Stimulated activated CD8-positive, alpha-beta memory T cell treated with anti-CD3 and anti-CD28 coated beads, Interleukin-15, amount 100 ng/mL, for 24 hours (primary cell): Measurements from ENCODE around the gene PCDHA9.
"Not testable (repeated sequence)": the region's sequence is repeated elsewhere in the genome, so short reads cannot be mapped to it uniquely, and the experiment has no call there.

Experiments used
- DNase-seq: peaks from one replicate; pipeline ENCODE4 v3.0.0-alpha.2; 2020; ENCODE audit warnings: low read depth

Gene PCDHA9, protein sequence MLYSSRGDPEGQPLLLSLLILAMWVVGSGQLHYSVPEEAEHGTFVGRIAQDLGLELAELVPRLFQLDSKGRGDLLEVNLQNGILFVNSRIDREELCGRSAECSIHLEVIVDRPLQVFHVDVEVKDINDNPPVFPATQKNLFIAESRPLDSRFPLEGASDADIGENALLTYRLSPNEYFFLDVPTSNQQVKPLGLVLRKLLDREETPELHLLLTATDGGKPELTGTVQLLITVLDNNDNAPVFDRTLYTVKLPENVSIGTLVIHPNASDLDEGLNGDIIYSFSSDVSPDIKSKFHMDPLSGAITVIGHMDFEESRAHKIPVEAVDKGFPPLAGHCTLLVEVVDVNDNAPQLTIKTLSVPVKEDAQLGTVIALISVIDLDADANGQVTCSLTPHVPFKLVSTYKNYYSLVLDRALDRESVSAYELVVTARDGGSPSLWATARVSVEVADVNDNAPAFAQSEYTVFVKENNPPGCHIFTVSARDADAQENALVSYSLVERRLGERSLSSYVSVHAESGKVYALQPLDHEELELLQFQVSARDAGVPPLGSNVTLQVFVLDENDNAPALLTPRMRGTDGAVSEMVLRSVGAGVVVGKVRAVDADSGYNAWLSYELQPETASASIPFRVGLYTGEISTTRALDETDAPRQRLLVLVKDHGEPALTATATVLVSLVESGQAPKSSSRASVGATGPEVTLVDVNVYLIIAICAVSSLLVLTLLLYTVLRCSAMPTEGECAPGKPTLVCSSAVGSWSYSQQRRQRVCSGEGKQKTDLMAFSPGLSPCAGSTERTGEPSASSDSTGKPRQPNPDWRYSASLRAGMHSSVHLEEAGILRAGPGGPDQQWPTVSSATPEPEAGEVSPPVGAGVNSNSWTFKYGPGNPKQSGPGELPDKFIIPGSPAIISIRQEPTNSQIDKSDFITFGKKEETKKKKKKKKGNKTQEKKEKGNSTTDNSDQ

DNA sequence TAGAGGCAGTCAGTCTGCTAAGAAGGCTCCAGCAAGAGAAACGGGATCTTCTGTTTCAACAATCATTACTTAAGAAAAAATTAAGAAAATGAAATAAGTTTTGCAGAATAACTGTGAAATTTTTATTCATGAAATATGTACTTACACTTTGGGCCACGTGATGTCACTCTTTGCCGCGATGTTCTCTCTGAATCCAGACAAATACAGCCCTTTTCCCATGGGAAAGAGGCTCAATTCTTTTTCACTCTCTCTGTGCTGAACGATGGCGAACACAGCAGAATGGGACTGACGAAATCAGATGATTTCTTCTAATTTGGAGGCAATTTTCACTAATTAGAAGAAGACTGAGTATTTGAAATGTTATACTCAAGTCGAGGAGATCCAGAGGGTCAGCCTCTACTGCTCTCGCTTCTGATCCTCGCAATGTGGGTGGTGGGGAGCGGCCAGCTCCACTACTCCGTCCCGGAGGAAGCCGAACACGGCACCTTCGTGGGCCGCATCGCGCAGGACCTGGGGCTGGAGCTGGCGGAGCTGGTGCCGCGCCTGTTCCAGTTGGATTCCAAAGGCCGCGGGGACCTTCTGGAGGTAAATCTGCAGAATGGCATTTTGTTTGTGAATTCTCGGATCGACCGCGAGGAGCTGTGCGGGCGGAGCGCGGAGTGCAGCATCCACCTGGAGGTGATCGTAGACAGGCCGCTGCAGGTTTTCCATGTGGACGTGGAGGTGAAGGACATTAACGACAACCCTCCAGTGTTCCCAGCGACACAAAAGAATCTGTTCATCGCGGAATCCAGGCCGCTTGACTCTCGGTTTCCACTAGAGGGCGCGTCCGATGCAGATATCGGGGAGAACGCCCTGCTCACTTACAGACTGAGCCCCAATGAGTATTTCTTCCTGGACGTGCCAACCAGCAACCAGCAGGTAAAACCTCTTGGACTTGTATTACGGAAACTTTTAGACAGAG lies at the start of gene PCDHA9:
Gene PCDHA9 (plus strand): TSS at position 244 of the 964 bp plus-strand sequence. CDS start 114 bp downstream, at position 358.
- not testable (repeated sequence) for DNase-seq

DNA sequence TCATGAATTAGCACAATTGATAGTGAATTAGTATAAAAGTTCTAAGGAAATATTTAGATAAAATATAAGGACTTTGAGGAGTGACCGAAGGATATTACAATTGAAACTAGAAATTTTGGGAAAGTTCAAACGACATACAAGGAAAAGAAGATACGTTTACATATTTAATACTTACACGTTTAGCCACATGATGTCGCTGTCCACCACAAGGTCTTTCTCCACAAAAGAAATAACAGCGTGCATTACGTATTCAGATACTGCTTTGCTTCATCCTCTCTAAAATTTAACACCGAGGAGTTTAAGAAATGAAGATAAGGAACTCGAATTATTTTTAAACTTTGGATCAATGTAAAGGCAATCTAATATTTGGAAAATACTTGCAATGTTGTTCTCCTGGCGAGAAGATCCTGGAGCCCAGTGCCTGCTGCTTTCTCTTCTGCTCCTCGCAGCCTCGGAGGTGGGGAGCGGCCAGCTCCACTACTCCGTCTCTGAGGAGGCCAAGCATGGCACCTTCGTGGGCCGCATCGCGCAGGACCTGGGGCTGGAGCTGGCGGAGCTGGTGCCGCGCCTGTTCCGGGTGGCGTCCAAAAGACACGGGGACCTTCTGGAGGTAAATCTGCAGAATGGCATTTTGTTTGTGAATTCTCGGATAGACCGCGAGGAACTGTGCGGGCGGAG lies 47.2 kb upstream of the PCDHA9 start, which contains the start of gene PCDHA3:
Gene PCDHA3 (plus strand): TSS at position 242 of the 678 bp plus-strand sequence.
- no peak for DNase-seq

DNA sequence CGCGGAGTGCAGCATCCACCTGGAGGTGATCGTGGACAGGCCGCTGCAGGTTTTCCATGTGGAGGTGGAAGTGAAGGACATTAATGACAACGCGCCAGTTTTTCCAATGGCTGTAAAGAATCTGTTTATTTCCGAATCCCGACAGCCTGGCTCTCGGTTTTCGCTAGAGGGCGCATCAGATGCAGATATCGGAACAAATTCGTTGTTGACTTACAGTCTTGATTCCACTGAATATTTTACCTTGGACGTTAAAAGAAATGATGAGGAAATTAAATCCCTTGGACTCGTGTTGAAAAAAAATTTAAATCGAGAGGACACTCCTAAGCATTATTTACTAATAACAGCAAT lies 46.7 kb upstream of the PCDHA9 start:
- no peak for DNase-seq

DNA sequence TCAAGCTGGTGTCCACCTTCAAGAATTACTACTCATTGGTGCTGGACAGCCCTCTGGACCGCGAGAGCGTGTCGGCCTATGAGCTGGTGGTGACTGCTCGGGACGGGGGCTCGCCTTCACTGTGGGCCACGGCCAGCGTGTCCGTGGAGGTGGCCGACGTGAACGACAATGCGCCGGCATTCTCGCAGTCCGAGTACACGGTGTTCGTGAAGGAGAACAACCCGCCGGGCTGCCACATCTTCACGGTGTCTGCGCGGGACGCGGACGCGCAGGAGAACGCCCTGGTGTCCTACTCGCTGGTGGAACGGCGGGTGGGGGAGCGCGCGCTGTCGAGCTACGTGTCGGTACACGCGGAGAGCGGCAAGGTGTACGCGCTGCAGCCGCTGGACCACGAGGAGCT lies 45.8 kb upstream of the PCDHA9 start:
- not testable (repeated sequence) for DNase-seq

DNA sequence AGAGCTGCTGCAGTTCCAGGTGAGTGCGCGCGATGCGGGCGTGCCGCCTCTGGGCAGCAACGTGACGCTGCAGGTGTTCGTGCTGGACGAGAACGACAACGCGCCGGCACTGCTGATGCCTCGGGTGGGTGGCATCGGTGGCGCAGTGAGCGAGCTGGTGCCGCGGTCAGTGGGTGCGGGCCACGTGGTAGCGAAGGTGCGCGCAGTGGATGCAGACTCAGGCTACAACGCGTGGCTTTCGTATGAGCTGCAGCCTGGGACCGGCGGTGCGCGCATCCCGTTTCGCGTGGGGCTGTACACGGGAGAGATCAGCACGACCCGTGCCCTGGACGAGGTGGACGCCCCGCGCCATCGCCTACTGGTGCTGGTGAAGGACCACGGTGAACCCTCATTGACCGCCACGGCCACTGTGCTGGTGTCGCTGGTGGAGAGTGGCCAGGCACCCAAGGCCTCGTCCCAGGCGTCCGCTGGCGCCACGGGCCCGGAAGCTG lies 45.4 kb upstream of the PCDHA9 start:
- DNase-seq = no peak

DNA sequence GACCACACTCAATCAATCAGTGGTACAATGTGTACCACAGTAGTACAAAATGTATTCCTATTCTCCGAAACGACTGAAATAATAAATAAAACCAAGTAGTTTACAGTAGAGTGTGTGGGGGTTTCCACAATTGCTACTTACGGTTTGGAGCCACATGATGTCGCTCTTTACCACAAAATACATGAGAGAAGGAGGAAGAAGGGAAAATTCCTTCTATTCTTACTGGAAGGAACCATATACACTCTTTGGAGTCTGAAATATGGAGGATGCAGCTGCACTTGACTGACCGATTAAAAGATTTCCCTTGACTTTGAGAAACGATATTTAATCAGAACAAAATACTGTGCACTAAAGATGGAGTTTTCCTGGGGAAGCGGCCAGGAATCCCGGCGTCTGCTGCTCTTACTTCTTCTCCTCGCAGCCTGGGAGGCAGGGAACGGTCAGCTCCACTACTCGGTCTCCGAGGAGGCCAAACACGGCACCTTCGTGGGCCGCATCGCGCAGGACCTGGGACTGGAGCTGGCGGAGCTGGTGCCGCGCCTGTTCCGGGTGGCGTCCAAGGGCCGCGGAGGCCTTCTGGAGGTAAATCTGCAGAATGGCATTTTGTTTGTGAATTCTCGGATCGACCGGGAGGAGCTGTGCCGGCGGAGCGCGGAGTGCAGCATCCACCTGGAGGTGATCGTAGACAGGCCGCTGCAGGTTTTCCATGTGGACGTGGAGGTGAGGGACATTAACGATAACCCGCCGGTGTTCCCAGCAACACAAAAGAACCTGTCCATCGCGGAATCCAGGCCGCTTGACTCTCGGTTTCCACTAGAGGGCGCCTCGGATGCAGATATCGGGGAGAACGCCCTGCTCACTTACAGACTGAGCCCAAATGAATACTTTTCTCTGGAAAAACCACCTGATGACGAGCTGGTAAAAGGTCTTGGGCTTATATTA lies 41.1 kb upstream of the PCDHA9 start, which contains the start of gene PCDHA4:
Gene PCDHA4 (plus strand): TSS at position 235 of the 942 bp plus-strand sequence.
- no peak for DNase-seq

DNA sequence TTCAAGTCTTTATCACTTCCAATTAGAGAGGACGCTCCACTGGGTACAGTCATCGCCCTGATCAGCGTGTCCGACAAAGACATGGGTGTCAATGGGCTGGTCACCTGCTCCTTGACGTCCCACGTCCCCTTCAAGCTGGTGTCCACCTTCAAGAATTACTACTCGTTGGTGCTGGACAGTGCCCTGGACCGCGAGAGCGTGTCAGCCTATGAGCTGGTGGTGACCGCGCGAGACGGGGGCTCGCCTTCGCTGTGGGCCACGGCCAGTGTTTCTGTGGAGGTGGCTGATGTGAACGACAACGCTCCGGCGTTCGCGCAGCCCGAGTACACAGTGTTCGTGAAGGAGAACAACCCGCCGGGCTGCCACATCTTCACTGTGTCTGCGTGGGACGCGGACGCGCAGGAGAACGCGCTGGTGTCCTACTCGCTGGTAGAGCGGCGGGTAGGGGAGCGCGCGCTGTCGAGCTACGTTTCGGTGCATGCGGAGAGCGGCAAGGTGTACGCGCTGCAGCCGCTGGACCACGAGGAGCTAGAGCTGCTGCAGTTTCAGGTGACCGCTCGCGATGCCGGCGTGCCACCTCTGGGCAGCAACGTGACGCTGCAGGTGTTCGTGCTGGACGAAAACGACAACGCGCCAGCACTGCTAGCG lies 39.8 kb upstream of the PCDHA9 start:
- DNase-seq = not testable (repeated sequence)

DNA sequence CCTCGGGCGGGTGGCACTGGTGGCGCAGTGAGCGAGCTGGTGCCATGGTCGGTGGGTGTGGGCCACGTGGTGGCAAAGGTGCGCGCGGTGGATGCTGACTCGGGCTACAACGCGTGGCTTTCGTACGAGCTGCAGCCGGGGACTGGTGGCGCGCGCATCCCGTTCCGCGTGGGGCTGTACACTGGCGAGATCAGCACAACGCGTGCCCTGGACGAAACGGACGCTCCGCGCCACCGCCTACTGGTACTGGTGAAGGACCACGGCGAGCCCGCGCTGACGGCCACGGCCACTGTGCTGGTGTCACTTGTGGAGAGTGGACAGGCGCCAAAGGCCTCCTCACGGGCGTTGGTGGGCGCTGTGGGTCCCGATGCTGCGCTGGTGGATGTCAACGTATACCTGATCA lies 39.3 kb upstream of the PCDHA9 start:
- DNase-seq = no peak

DNA sequence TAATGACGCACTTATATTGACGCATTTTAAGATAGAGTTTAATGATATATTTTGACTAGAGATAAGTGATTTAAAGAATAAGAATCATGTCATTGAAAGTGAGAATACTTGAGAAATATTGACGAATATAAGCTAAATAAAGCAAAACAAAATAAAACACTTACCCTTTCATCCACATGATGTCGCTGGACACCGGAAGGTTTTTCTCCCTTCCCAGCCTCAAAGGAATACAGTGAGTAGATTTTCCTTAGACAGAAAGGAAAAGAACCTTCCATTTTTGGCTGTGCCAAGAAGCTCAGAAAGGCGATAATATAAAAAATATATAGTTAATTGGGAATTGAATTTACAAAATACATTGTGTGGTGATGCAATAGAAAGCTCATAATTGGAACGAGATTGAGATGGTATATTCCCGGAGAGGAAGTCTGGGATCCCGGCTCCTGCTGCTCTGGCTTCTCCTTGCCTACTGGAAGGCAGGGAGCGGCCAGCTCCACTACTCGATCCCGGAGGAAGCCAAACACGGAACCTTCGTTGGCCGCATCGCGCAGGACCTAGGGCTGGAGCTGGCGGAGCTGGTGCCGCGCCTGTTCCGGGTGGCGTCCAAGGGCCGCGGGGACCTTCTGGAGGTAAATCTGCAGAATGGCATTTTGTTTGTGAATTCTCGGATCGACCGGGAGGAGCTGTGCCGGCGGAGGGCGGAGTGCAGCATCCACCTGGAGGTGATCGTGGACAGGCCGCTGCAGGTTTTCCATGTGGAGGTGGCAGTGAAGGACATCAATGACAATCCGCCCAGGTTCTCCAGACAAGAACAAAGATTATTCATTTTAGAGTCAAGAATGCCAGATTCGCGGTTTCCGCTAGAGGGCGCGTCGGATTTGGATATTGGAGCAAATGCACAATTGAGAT lies 26.6 kb upstream of the PCDHA9 start, which contains the start of gene PCDHA5:
Gene PCDHA5 (plus strand): TSS at position 239 of the 906 bp plus-strand sequence.
- no peak for DNase-seq

DNA sequence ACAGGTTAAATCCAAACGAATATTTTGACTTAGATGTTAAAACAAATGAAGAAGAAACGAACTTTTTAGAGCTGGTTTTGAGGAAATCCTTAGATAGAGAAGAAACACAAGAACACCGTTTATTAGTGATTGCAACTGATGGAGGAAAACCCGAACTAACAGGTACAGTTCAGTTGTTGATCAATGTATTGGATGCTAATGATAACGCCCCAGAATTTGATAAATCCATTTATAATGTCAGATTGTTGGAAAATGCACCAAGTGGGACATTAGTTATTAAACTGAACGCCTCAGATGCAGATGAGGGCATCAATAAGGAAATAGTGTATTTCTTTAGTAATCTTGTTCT lies 25.9 kb upstream of the PCDHA9 start:
- DNase-seq = no peak

DNA sequence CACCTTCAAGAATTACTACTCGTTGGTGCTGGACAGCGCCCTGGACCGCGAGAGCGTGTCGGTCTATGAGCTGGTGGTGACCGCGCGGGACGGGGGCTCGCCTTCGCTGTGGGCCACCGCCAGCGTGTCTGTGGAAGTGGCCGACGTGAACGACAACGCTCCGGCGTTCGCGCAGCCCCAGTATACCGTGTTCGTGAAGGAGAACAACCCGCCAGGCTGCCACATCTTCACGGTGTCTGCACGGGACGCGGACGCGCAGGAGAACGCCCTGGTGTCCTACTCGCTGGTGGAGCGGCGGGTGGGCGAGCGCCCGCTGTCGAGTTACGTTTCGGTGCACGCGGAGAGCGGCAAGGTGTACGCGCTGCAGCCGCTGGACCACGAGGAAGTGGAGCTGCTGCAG lies 25.2 kb upstream of the PCDHA9 start:
- not testable (repeated sequence) for DNase-seq

DNA sequence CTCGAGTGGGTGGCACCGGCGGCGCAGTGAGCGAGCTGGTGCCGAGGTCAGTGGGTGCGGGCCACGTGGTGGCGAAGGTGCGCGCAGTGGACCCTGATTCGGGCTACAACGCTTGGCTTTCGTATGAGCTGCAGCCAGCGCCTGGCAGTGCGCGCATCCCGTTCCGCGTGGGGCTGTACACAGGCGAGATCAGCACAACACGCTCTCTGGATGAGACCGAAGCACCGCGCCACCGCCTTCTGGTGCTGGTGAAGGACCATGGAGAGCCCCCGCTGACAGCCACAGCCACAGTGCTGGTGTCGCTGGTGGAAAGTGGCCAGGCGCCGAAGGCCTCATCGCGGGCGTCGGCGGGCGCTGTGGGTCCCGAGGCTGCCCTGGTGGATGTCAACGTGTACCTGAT lies 24.7 kb upstream of the PCDHA9 start:
- no peak for DNase-seq

DNA sequence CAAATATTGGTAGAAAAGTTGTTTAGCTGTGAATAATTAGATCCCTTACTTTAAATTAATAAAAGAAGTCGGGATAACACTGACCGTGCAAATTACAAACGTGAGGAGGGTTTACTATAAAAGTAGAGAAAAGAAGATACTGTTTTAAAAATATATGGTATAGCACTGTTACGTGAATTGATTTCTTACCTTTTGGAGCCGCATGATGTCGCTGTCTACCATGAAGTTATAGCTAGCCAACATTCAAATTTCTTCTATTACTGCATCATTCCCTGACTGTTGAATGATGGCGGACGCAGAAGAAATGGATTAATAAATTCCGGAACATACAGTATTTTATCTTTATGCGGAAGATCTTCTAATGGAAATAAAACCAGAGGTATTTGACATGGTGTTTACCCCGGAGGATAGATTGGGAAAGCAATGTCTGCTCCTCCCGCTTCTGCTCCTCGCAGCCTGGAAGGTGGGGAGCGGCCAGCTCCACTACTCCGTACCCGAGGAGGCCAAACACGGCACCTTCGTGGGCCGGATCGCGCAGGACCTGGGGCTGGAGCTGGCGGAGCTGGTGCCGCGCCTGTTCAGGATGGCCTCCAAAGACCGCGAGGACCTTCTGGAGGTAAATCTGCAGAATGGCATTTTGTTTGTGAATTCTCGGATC lies 20.3 kb upstream of the PCDHA9 start, which contains the start of gene PCDHA6:
Gene PCDHA6 (plus strand): TSS at position 257 of the 658 bp plus-strand sequence. CDS start 132 bp downstream, at position 389.
- no peak for DNase-seq

DNA sequence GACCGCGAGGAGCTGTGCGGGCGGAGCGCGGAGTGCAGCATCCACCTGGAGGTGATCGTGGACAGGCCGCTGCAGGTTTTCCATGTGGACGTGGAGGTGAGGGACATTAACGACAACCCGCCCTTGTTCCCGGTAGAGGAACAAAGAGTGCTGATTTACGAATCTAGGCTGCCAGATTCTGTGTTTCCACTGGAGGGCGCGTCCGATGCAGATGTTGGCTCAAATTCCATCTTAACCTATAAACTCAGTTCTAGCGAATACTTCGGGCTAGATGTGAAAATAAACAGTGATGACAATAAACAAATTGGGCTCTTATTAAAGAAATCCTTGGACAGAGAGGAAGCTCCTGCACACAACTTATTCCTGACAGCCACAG lies 19.8 kb upstream of the PCDHA9 start:
- no peak for DNase-seq

DNA sequence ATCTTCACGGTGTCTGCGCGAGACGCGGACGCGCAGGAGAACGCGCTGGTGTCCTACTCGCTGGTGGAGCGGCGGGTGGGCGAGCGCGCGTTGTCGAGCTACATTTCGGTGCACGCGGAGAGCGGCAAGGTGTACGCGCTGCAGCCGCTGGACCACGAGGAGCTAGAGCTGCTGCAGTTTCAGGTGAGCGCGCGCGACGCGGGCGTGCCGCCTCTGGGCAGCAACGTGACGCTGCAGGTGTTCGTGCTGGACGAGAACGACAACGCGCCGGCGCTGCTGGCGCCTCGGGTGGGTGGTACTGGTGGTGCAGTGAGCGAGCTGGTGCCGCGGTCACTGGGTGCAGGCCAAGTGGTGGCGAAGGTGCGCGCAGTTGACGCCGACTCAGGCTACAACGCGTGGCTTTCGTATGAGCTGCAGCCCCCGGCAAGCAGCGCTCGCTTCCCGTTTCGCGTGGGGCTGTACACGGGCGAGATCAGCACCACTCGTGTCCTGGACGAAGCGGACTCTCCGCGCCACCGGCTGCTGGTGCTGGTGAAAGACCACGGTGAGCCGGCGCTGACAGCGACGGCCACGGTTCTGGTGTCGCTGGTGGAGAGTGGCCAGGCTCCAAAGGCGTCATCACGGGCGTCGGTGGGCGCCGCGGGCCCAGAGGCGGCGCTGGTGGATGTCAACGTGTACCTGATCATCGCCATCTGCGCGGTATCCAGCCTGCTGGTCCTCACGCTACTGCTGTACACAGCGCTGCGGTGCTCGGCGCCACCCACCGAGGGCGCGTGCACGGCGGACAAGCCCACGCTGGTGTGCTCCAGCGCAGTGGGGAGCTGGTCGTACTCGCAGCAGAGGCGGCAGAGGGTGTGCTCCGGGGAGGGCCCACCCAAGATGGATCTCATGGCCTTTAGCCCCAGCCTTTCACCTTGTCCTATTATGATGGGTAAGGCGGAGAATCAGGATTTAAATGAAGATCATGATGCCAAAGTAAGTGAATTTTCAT lies 18.4 kb upstream of the PCDHA9 start:
- not testable (repeated sequence) for DNase-seq

DNA sequence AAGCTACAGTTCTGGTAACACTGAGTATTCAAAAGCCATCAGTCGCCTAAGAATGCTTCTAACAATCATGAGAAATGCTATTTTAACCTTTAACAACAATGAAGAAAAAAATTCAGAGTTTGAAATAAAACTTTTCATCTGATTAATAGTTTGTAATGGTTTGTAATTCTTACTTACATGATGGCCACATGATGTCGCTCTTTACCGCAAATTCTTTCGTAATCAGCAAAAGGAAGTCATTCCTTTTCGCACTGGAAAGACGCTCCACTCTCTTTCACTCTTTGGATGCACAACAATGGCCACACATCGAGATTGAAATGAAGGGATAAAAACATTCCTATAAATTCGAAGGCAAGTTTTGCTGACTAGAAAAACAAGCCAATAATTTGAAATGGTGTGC lies 14.2 kb upstream of the PCDHA9 start, which contains the start of gene PCDHA7:
Gene PCDHA7 (plus strand): TSS at position 277 of the 400 bp plus-strand sequence. CDS start 115 bp downstream, at position 392.
- DNase-seq = no peak
